ENCODE measurements around the gene GRK5. TPM values are rescaled to one million over a fixed set of nuclear protein-coding genes. Genes with fewer than 3 reads are reported as not detected.

Gene GRK5
- total RNA-seq, 4 donors from 2014 or later = 6.0 to 111 (median 9.5) TPM

GRCh38 chr10:119491966-119492757 lies 284.8 kb downstream of the GRK5 start:
- 64 to 66% methylated on average over 4 to 6 of the region's 6 CpGs for WGBS, 2 donors (ENCODE audit: low coverage in 1 of 2)
- no peaks in the 10 kb centered on the region for H3K36me3 ChIP-seq
- peak overlapping the region; percentile 41 to 67 (median 54) for H3K27ac ChIP-seq
- no peak for DNase-seq
- in situ Hi-C loops (cut with MboI; ENCODE audit: low pct_ligation_motif_present in 1 of 4, low pct_unique_long_range_greater_than_20kb in 1 of 4, low sequenced_read_pairs in 3 of 4) (no loop called here), intact Hi-C loops (cut with DNase I; ENCODE audit: low total_unique reads) (no loop called here)
- no peaks in the 10 kb centered on the region for H3K27me3 ChIP-seq
- H3K4me1 ChIP-seq = peaks cover 18 to 32% (median 22%) of the 10 kb centered on the region in 4 donors
- H3K9me3 ChIP-seq = no peaks in the 10 kb centered on the region
- H3K4me3 ChIP-seq = no peak overlapping the region
- TF ChIP-seq EP300 (IDR thresholded peaks at IDR 0.05; ENCODE audit: low read depth) = no peak
- no peak for TF ChIP-seq POLR2AphosphoS5 (IDR thresholded peaks at IDR 0.05)
- TF ChIP-seq CTCF (IDR thresholded peaks at IDR 0.05) = no peak
- no peak for TF ChIP-seq POLR2A (IDR thresholded peaks at IDR 0.05)

- no peak for TF ChIP-seq EP300 (IDR thresholded peaks at IDR 0.05; ENCODE audit: low read depth)
- TF ChIP-seq CTCF (IDR thresholded peaks at IDR 0.05) = no peak
- TF ChIP-seq POLR2AphosphoS5 (IDR thresholded peaks at IDR 0.05) = no peak
- TF ChIP-seq POLR2A (IDR thresholded peaks at IDR 0.05) = no peak
- Histone ChIP-seq H3K4me3 (no peak overlapping the region), H3K36me3 (no peaks in the 10 kb centered on the region), H3K4me1 (peaks cover 18 to 32% (median 22%) of the 10 kb centered on the region in 4 donors), H3K27ac (peak overlapping the region; percentile 22 to 67 (median 53)), H3K27me3 (no peaks in the 10 kb centered on the region), H3K9me3 (no peaks in the 10 kb centered on the region)
- WGBS, 2 donors (ENCODE audit: low coverage in 1 of 2) = 69% methylated on average over 11 of the region's 11 CpGs; no CpG with 5 or more reads in 1 of the 2 donors
- no peak for DNase-seq
- in situ Hi-C loops (cut with MboI; ENCODE audit: low pct_ligation_motif_present in 1 of 4, low pct_unique_long_range_greater_than_20kb in 1 of 4, low sequenced_read_pairs in 3 of 4) (no loop called here), intact Hi-C loops (cut with DNase I; ENCODE audit: low total_unique reads) (no loop called here)
Measured at GRCh38 chr10:119493155-119493554, 285.8 kb downstream of the GRK5 start.

GRCh38 chr10:119494236-119495020 lies 287.1 kb downstream of the GRK5 start:
- Histone ChIP-seq H3K4me1 (peaks cover 16 to 27% (median 18%) of the 10 kb centered on the region in 4 donors), H3K27me3 (no peaks in the 10 kb centered on the region), H3K36me3 (no peaks in the 10 kb centered on the region), H3K27ac (peak overlapping the region; percentile 53 to 71 (median 60)), H3K9me3 (no peaks in the 10 kb centered on the region), H3K4me3 (no peak overlapping the region)
- WGBS, 2 donors (ENCODE audit: low coverage in 1 of 2) = 0 to 51% methylated on average over 1 to 6 of the region's 6 CpGs
- DNase-seq = no peak
- in situ Hi-C loops (cut with MboI; ENCODE audit: low pct_ligation_motif_present in 1 of 4, low pct_unique_long_range_greater_than_20kb in 1 of 4, low sequenced_read_pairs in 3 of 4) = no loop called here
- TF ChIP-seq POLR2AphosphoS5 (IDR thresholded peaks at IDR 0.05) (peak in 1 of 3 donors; percentile 47), EP300 (IDR thresholded peaks at IDR 0.05; ENCODE audit: low read depth) (no peak)
- intact Hi-C loops (cut with DNase I; ENCODE audit: low total_unique reads) = no loop called here

- no peaks in the 10 kb centered on the region for H3K36me3 ChIP-seq
- 86% methylated on average over 5 of the region's 5 CpGs; no CpG with 5 or more reads in 1 of the 2 donors for WGBS, 2 donors (ENCODE audit: low coverage in 1 of 2)
- no peaks in the 10 kb centered on the region for H3K27me3 ChIP-seq
- TF ChIP-seq POLR2A (IDR thresholded peaks at IDR 0.05) = no peak
- TF ChIP-seq CTCF (IDR thresholded peaks at IDR 0.05) = no peak
- no peak for TF ChIP-seq POLR2AphosphoS5 (IDR thresholded peaks at IDR 0.05)
- TF ChIP-seq EP300 (IDR thresholded peaks at IDR 0.05; ENCODE audit: low read depth) = no peak
- peak overlapping the region; percentile 53 to 71 (median 60) for H3K27ac ChIP-seq
- no peak overlapping the region for H3K4me3 ChIP-seq
- in situ Hi-C loops (cut with MboI; ENCODE audit: low pct_ligation_motif_present in 1 of 4, low pct_unique_long_range_greater_than_20kb in 1 of 4, low sequenced_read_pairs in 3 of 4) = no loop called here
- intact Hi-C loops (cut with DNase I; ENCODE audit: low total_unique reads) = no loop called here
- H3K9me3 ChIP-seq = no peaks in the 10 kb centered on the region
- peaks cover 10 to 26% (median 12%) of the 10 kb centered on the region in 4 donors for H3K4me1 ChIP-seq
- no peak for DNase-seq
Measured at GRCh38 chr10:119495021-119495505, 287.7 kb downstream of the GRK5 start.
